Activated T-helper 17 cell treated with anti-CD3 and anti-CD28 coated beads, Interleukin-2, amount 50 U/mL, for 72 hours (primary cell): ENCODE results near the gene MCF2L. TPM values are rescaled to one million over a fixed set of nuclear protein-coding genes. Genes with fewer than 3 reads are reported as not detected.

Experiments used
- ATAC-seq: fragments of 150-1000 bp; cut with Tn5 transposase; replicated peaks from 2 replicates; pipeline ENCODE4 v1.10.0; 2021; ENCODE audit warnings: mild to moderate bottlenecking, moderate library complexity
- H3K27ac Mint-ChIP-seq: one replicate; pipeline ENCODE4 v1.8.0; 2022; ENCODE audit warnings: mixed read lengths
- H3K27me3 Mint-ChIP-seq: one replicate; pipeline ENCODE4 v1.8.0; 2022; ENCODE audit warnings: mixed read lengths
- H3K36me3 Mint-ChIP-seq: one replicate; pipeline ENCODE4 v1.8.0; 2022; ENCODE audit warnings: low read depth, mild to moderate bottlenecking, mixed read lengths
- H3K4me1 Mint-ChIP-seq: one replicate; pipeline ENCODE4 v1.8.0; 2022; ENCODE audit warnings: mixed read lengths
- H3K4me3 Mint-ChIP-seq: one replicate; pipeline ENCODE4 v1.8.0; 2022; ENCODE audit warnings: mild to moderate bottlenecking, mixed read lengths
- H3K9me3 Mint-ChIP-seq: one replicate; pipeline ENCODE4 v1.8.0; 2022; ENCODE audit warnings: mixed read lengths
- total RNA-seq, 2 donors: library from RNA; stranded (reverse); gene quantifications; one replicate each; pipeline ENCODE4 v1.2.3, GENCODE V29; 2022

Gene MCF2L
- total RNA-seq, 2 donors from 2014 or later = 2.0 to 3.0 TPM

GRCh38 chr13:113117335-113117872, 148.4 kb downstream of the MCF2L start:
- no peaks in the 10 kb centered on the region for H3K4me1 Mint-ChIP-seq

DNA sequence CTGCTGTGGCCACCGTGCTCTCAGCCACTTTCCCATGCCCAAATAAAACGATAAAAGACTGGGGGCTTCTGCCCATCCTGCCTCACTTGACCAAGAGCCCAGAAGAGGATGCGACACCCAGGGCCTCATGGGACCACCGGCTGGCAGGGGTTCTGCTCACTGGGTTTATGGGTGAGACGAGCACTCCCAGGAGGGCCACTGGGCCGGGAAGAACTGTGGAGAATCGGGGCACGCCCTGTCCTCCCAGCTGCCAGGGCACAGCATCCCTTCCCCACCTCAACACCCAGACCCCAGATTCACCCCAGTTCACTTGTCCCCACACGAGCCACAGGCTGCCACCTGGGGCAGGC, 148.9 kb downstream of the MCF2L start:
- no peaks in the 10 kb centered on the region for H3K4me1 Mint-ChIP-seq

More at GRCh38 chr13:113117335-113117872, 148.4 kb downstream of the MCF2L start:
- Mint-ChIP-seq H3K9me3 (no peaks in the 10 kb centered on the region), H3K27me3 (peaks cover 3% of the 10 kb centered on the region), H3K4me3 (no peak overlapping the region), H3K36me3 (no peaks in the 10 kb centered on the region), H3K27ac (no peak overlapping the region)
- ATAC-seq = no peak

GRCh38 chr13:113118261-113119021, 149.4 kb downstream of the MCF2L start:
- no peaks in the 10 kb centered on the region for H3K36me3 Mint-ChIP-seq
- no peak overlapping the region for H3K4me3 Mint-ChIP-seq
- ATAC-seq = no peak
- no peaks in the 10 kb centered on the region for H3K9me3 Mint-ChIP-seq
- no peak overlapping the region for H3K27ac Mint-ChIP-seq
- H3K27me3 Mint-ChIP-seq = peaks cover 7% of the 10 kb centered on the region
- H3K4me1 Mint-ChIP-seq = no peaks in the 10 kb centered on the region

More for the DNA sequence above, 148.9 kb downstream of the MCF2L start:
- Mint-ChIP-seq H3K36me3 (no peaks in the 10 kb centered on the region), H3K4me3 (no peak overlapping the region), H3K9me3 (no peaks in the 10 kb centered on the region), H3K27me3 (peaks cover 4% of the 10 kb centered on the region), H3K27ac (no peak overlapping the region)
- no peak for ATAC-seq

GRCh38 chr13:113119166-113119821, 150.3 kb downstream of the MCF2L start:
- Mint-ChIP-seq H3K27me3 (peaks cover 7% of the 10 kb centered on the region), H3K4me1 (no peaks in the 10 kb centered on the region), H3K27ac (no peak overlapping the region)

GRCh38 chr13:113119822-113120189, 150.8 kb downstream of the MCF2L start:
- Mint-ChIP-seq H3K27me3 (peaks cover 7% of the 10 kb centered on the region), H3K4me1 (no peaks in the 10 kb centered on the region), H3K4me3 (no peak overlapping the region), H3K36me3 (no peaks in the 10 kb centered on the region), H3K9me3 (no peaks in the 10 kb centered on the region), H3K27ac (no peak overlapping the region)
- no peak for ATAC-seq

More at GRCh38 chr13:113119166-113119821, 150.3 kb downstream of the MCF2L start:
- H3K4me3 Mint-ChIP-seq = no peak overlapping the region
- no peak for ATAC-seq
- H3K9me3 Mint-ChIP-seq = no peaks in the 10 kb centered on the region
- H3K36me3 Mint-ChIP-seq = no peaks in the 10 kb centered on the region

DNA sequence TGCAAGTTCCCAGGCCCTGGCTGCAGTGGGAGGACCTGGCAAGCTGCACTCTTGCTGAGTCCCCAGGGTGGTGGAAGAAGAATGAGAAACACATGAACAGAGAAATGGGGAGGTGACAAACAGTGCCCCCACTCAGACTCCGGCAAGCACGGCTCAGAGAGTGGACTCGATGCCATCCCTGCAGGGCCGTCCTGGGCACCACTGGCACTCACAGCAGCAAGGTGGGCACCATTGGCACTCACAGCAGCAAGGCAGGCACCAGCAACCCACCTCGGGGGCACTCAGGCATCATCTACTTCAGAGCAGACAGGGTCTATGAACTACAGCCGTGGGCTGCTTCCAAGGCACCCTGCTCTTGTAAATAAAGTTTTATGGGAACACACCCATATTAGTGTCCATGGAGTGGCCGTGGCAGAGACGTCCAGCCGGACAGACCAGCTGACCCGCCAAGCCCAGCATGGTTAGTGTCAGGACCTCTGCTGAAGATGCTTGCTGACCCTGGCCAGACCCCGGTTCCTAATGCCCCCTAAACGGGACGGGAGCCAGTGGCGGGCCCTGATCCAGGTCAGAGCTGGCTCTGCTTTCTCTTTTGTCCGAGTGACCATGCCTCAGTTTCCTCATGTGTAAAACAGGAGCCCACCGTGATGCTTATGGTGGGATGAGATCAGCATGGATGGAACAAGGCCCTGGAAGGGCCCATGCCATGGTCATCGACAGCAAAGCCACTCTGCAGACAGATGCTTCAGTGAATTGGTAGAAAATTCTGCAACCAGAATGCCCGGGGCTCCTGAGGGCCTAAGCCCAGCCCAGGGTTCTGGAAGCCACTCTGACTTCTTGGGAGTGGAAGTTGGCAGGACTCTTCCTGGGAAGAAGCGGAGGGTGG, 151.5 kb downstream of the MCF2L start:
- Mint-ChIP-seq H3K27ac (no peak overlapping the region), H3K4me1 (no peaks in the 10 kb centered on the region), H3K9me3 (no peaks in the 10 kb centered on the region), H3K27me3 (peaks cover 8% of the 10 kb centered on the region), H3K36me3 (no peaks in the 10 kb centered on the region), H3K4me3 (no peak overlapping the region)
- no peak for ATAC-seq

DNA sequence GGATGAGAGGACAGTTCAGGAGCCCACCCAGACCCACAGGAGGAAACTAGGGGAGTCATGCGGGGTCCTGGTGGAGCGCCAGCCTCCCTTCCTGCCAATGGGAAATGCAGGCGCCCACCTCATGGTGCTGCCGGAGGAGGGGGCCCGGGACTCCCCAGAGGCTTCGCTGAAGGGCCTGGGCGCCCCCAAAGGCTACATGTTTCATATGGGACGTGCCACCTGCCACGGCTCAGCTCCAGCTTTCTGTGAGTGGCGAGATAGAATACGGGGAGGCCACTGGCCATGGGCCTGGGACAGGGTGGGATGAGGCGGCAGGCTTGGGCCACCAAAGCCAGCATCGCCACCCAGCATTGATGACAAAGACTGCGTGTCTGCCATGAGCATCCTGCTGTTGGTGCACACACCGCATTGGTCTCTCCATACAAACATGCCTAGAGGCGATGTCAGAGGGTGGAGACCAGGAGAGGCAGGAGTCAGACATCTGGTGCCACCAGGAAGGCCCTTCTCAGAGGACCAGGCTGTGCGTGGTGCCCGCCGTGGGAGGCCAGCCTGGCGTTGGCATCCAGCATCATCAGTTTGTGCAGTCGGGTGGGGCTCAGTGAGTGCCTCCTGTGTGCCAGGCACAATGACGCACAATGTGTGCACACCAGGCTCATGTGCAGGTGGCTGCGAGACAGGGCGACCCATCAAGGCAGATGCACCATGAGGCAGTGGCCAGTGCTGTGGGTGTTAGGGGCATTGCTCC, 152.3 kb downstream of the MCF2L start:
- no peak overlapping the region for H3K27ac Mint-ChIP-seq
- H3K27me3 Mint-ChIP-seq = peaks cover 13% of the 10 kb centered on the region
- ATAC-seq = no peak
- H3K4me1 Mint-ChIP-seq = no peaks in the 10 kb centered on the region
- H3K4me3 Mint-ChIP-seq = no peak overlapping the region
- no peaks in the 10 kb centered on the region for H3K9me3 Mint-ChIP-seq
- no peaks in the 10 kb centered on the region for H3K36me3 Mint-ChIP-seq

- no peaks in the 10 kb centered on the region for H3K9me3 Mint-ChIP-seq
- ATAC-seq = no peak
- no peak overlapping the region for H3K27ac Mint-ChIP-seq
- H3K4me3 Mint-ChIP-seq = no peak overlapping the region
- peaks cover 17% of the 10 kb centered on the region for H3K27me3 Mint-ChIP-seq
- H3K4me1 Mint-ChIP-seq = peaks cover under 1% of the 10 kb centered on the region
- no peaks in the 10 kb centered on the region for H3K36me3 Mint-ChIP-seq
Measured at GRCh38 chr13:113121928-113122471, 153.0 kb downstream of the MCF2L start.

DNA sequence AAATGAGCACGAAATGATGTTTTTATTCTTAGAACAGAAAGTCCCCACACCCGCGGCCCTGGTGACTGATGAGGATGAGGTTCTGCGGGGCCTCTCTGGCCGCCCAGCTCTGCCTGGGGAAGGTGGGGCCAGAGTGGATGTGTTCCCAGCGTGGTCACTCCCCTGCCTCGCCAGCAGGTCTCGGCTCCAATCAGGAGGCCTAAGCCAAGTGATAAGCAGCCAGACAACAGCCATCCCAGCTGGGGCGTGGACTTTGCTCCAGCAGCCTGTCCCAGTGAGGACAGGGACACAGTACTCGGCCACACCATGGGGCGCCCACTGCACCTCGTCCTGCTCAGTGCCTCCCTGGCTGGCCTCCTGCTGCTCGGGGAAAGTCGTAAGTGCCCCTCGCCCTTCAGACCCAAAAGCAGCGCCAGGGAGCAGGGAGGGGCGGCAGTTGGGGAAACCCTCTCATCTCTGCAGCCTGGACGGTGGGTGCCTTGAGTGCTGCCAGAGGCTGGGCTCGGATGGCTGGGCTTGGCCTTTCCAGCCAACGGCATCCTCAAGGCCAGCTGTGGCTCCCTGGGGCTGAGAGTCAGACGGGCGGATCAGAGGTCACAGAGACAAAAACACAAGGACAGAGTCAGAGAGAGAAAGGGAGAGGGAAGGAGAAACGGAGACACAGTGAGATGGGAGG, 153.7 kb downstream of the MCF2L start, which contains the start of gene F10:
F10 (plus strand) TSS at position 250 of the 676 bp plus-strand sequence; CDS start at position 307, 57 bp downstream.
- H3K36me3 Mint-ChIP-seq = no peaks in the 10 kb centered on the region
- H3K4me1 Mint-ChIP-seq = peaks cover 7% of the 10 kb centered on the region
- H3K27ac Mint-ChIP-seq = peak within 1 kb of the TSS; percentile 33
- no peaks in the 10 kb centered on the region for H3K9me3 Mint-ChIP-seq
- no peak within 1 kb of the TSS for H3K4me3 Mint-ChIP-seq
- ATAC-seq = peak; percentile 43
- peaks cover 23% of the 10 kb centered on the region for H3K27me3 Mint-ChIP-seq

- Mint-ChIP-seq H3K27ac (peak overlapping the region; percentile 33), H3K4me3 (no peak overlapping the region), H3K27me3 (peaks cover 29% of the 10 kb centered on the region), H3K36me3 (no peaks in the 10 kb centered on the region), H3K4me1 (peaks cover 9% of the 10 kb centered on the region), H3K9me3 (no peaks in the 10 kb centered on the region)
- ATAC-seq = no peak
Measured at GRCh38 chr13:113123226-113124201, 154.5 kb downstream of the MCF2L start.

- Mint-ChIP-seq H3K27me3 (peaks cover 30% of the 10 kb centered on the region), H3K27ac (no peak overlapping the region), H3K4me1 (peaks cover 9% of the 10 kb centered on the region), H3K36me3 (no peaks in the 10 kb centered on the region), H3K9me3 (no peaks in the 10 kb centered on the region), H3K4me3 (no peak overlapping the region)
- no peak for ATAC-seq
Measured at GRCh38 chr13:113124211-113124970, 155.4 kb downstream of the MCF2L start.
